Ovary (tissue), 9 donors: ENCODE results near the gene WNT4. TPM values are rescaled to one million over a fixed set of nuclear protein-coding genes. Genes with fewer than 3 reads are reported as not detected.

Source experiments
- DNase-seq, 5 donors: peaks; one replicate each; pipeline ENCODE4 v3.0.0-alpha.2; 2019 to 2020
- H3K27ac ChIP-seq, 2 donors: fragments of 200-600 bp; one replicate each; pipeline versions ENCODE4 v1.5.1 to v1.8.0; 2019 to 2022
- H3K27me3 ChIP-seq: fragments of 200-600 bp; one replicate; pipeline ENCODE4 v1.8.0; 2022
- H3K36me3 ChIP-seq: fragments of 200-600 bp; sonication (generic); one replicate; pipeline ENCODE4 v1.5.1; 2019
- H3K4me1 ChIP-seq: one replicate; pipeline ENCODE4 v1.8.1; 2013; ENCODE audit warnings: mild to moderate bottlenecking, moderate library complexity; ENCODE audit not compliant: insufficient read depth
- H3K4me3 ChIP-seq: fragments of 200-600 bp; sonication (generic); one replicate; pipeline ENCODE4 v1.5.1; 2017
- H3K9me3 ChIP-seq, 2 donors: fragments of 200-600 bp in 1 of 2; sonication (generic) in 1 of 2; one replicate each; pipeline versions ENCODE4 v1.5.1 to v1.8.1; 2013 to 2019; ENCODE audit warnings: mild to moderate bottlenecking in 1 of 2, moderate library complexity in 1 of 2
- EP300 ChIP-seq: sonication (generic); formaldehyde crosslinking; IDR thresholded peaks from one replicate; pipeline ENCODE4 v1.6.1; 2017; ENCODE audit warnings: antibody characterized with exemption
- POLR2A ChIP-seq: fragments of 450-650 bp; IDR thresholded peaks from one replicate; pipeline ENCODE4 v1.6.1; 2017; ENCODE audit warnings: antibody characterized with exemption, mild to moderate bottlenecking, moderate library complexity
- WGBS, 3 donors: extraction: QIAGEN DNeasy Blood & Tissue Kit in 1 of 3; methylation state at CpG; one replicate each; pipeline versions ENCODE4 v1.1.5 to v1.1.7; 2013 to 2017; 5-methylcytosine and 5-hydroxymethylcytosine counted together
- intact Hi-C, 4 donors: fragments of 100-400 bp; cut with DNase I; formaldehyde crosslinking; loops; one replicate each; pipeline versions ENCODE4 v1.11.0 to v1.15.1; 2022 to 2023
- polyA plus RNA-seq, 2 donors: library from polyadenylated mRNA; stranded (reverse); fragments of 200-250 nt in 1 of 2; fragments of 350-450 nt in 1 of 2; fragmentation: Illumina TruSeq in 1 of 2; extraction: RNeasy Lipid Tissue Mini Kit (QIAGEN cat#74804) in 1 of 2; gene quantifications; one replicate each; pipeline ENCODE4 v1.2.3, GENCODE V29; 2013 to 2014
- total RNA-seq, 7 donors: library from RNA; depleted of rRNA in 2 of 7; stranded (reverse); fragments of >200 nt in 2 of 7; fragmentation: NEBNext Ultra II Directional in 3 of 7; extraction: Animal tissue kit (Norgen Biotek cat#: 25700) in 3 of 7; gene quantifications; one replicate each; pipeline versions ENCODE4 v1.1.0 to v1.2.4, GENCODE V29; 2016 to 2023
- TF ChIP-seq, protein P1 (sequence below), 3 donors: fragments of 450-650 bp in 2 of 3; fragments of 200-600 bp in 1 of 3; IDR thresholded peaks; one replicate each; pipeline versions ENCODE4 v1.5.1 to v1.8.0; 2016 to 2022; ENCODE audit warnings: antibody characterized with exemption in 3 of 3, mild to moderate bottlenecking in 1 of 3
- donor health status: DM: no; HTN: no; CAD: no; lungs with moderate emphysema.
- donor health status: DM: no; HTN: no; CAD: no.
- donor health status: Bipolar disorder and iron deficiency.
- donor health status: DM: yes; HTN: yes; CAD: no.
- donor health status: DM: no; HTN: no; CAD: no.
- donor health status: DM: yes; HTN: yes; CAD: no.

Gene WNT4
- total and polyA plus RNA-seq, 9 donors: 3.7 to 125 (median 17.2) TPM

- no peaks in the 10 kb centered on the region for H3K4me1 ChIP-seq
- no peaks in the 10 kb centered on the region for H3K9me3 ChIP-seq
- no peaks in the 10 kb centered on the region for H3K27me3 ChIP-seq
- 82 to 83% (median 82%) methylated on average over 25 of the region's 25 CpGs for WGBS, 3 donors
- intact Hi-C loops: loop anchor here in 1 of 4 donors (10.0 kb wide), 1 partner anchor 121 kb away; no protein-coding TSS in a partner anchor
- H3K4me3 ChIP-seq: no peak overlapping the region
- H3K27ac ChIP-seq: no peak overlapping the region
- no peaks in the 10 kb centered on the region for H3K36me3 ChIP-seq
- DNase-seq: no peak
- no peak for TF ChIP-seq EP300
- TF ChIP-seq POLR2A: no peak
- TF ChIP-seq, protein P1, sequence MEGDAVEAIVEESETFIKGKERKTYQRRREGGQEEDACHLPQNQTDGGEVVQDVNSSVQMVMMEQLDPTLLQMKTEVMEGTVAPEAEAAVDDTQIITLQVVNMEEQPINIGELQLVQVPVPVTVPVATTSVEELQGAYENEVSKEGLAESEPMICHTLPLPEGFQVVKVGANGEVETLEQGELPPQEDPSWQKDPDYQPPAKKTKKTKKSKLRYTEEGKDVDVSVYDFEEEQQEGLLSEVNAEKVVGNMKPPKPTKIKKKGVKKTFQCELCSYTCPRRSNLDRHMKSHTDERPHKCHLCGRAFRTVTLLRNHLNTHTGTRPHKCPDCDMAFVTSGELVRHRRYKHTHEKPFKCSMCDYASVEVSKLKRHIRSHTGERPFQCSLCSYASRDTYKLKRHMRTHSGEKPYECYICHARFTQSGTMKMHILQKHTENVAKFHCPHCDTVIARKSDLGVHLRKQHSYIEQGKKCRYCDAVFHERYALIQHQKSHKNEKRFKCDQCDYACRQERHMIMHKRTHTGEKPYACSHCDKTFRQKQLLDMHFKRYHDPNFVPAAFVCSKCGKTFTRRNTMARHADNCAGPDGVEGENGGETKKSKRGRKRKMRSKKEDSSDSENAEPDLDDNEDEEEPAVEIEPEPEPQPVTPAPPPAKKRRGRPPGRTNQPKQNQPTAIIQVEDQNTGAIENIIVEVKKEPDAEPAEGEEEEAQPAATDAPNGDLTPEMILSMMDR (IDR thresholded peaks at IDR 0.05): no peak
These were observed 11.0 kb upstream of the WNT4 start for GRCh38 chr1:22153660-22154437.

GRCh38 chr1:22150923-22151322 is 8.0 kb upstream of the WNT4 start:
- Histone ChIP-seq H3K27me3 (no peaks in the 10 kb centered on the region), H3K4me1 (no peaks in the 10 kb centered on the region), H3K4me3 (no peak overlapping the region), H3K36me3 (no peaks in the 10 kb centered on the region), H3K9me3 (no peaks in the 10 kb centered on the region), H3K27ac (no peak overlapping the region)
- no peak for TF ChIP-seq POLR2A
- TF ChIP-seq, protein P1 (IDR thresholded peaks at IDR 0.05): no peak
- no peak for TF ChIP-seq EP300
- 63 to 79% (median 77%) methylated on average over 6 of the region's 6 CpGs for WGBS, 3 donors
- intact Hi-C loops: loop anchor here in 1 of 4 donors (10.0 kb wide), 1 partner anchor 124 kb away; no protein-coding TSS in a partner anchor
- DNase-seq: no peak

GRCh38 chr1:22142315-22143064 is 407 bp downstream of the WNT4 start:
- peak in 3 of 5 donors; percentile 47 to 59 (median 54) for DNase-seq
- H3K4me3 ChIP-seq: peak overlapping the region; percentile 41
- no peaks in the 10 kb centered on the region for H3K9me3 ChIP-seq
- peak overlapping the region; percentile 16 to 24 for H3K27ac ChIP-seq
- WGBS, 3 donors: 1% methylated on average over 44 to 102 of the region's 102 CpGs
- H3K36me3 ChIP-seq: no peaks in the 10 kb centered on the region
- intact Hi-C loops: loop anchor here in 1 of 4 donors (5.0 kb wide), 1 partner anchor 35 kb away; no protein-coding TSS in a partner anchor
- H3K27me3 ChIP-seq: no peaks in the 10 kb centered on the region
- TF ChIP-seq POLR2A (no peak), EP300 (no peak)
- TF ChIP-seq, protein P1 (IDR thresholded peaks at IDR 0.05): no peak
- peaks cover 6% of the 10 kb centered on the region for H3K4me1 ChIP-seq

DNA sequence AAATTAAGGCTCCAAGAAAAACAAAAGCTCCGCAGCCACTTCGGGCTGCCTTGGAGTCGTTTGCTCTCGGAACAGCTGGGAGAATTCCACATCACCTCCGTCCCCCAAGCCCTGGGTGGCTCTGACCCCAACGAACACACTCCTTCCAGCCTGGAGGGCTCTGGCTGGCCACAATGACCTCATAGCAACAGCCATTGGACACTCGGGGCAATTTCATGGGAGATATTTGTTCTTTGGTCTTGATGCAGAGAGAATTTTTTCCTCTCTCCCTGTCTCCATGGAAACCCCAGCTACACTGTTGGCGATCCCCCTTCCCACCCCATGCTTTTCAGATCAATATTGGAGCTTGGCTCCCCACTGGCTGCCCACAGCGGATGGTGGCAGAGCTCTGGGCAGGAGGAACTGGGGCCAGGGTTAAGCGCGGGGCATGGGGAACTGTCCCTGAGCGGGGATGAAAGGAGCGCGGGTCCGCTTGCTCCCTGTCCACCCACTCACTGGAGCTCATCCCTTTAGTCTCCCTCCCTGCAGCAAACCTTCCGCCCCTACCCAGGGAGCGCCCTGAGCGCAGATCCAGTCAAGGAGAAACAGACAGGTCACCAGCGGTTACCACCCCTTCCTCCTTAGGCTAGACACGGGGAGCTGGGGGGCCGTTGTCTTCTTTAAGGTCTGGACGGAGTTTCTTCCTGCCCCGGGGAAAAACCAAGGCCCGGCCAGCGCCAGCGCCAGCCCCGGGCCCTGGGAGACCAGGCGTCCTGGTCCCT is 1.2 kb downstream of the WNT4 start:
- TF ChIP-seq EP300 (no peak), POLR2A (no peak)
- TF ChIP-seq, protein P1 (IDR thresholded peaks at IDR 0.05): no peak
- Histone ChIP-seq H3K27me3 (no peaks in the 10 kb centered on the region), H3K27ac (peak overlapping the region; percentile 16 to 24), H3K4me3 (peak overlapping the region; percentile 41), H3K36me3 (no peaks in the 10 kb centered on the region), H3K4me1 (peaks cover 9% of the 10 kb centered on the region), H3K9me3 (no peaks in the 10 kb centered on the region)
- DNase-seq: peak in 2 of 5 donors; percentile 15 to 37
- intact Hi-C loops: loop anchor here in 1 of 4 donors (5.0 kb wide), 1 partner anchor 34 kb away; no protein-coding TSS in a partner anchor
- 7 to 11% (median 8%) methylated on average over 26 to 28 of the region's 28 CpGs for WGBS, 3 donors
